Measurements from ENCODE around the gene KIRREL3.
"Not testable (repeated sequence)": the region's sequence is repeated elsewhere in the genome, so short reads cannot be mapped to it uniquely, and the experiment has no call there.

KIRREL3 gene

GRCh38 chr11:126409620-126409985 lies 591.0 kb downstream of the KIRREL3 start:
- DNase-seq, result peak; percentile 60

DNA sequence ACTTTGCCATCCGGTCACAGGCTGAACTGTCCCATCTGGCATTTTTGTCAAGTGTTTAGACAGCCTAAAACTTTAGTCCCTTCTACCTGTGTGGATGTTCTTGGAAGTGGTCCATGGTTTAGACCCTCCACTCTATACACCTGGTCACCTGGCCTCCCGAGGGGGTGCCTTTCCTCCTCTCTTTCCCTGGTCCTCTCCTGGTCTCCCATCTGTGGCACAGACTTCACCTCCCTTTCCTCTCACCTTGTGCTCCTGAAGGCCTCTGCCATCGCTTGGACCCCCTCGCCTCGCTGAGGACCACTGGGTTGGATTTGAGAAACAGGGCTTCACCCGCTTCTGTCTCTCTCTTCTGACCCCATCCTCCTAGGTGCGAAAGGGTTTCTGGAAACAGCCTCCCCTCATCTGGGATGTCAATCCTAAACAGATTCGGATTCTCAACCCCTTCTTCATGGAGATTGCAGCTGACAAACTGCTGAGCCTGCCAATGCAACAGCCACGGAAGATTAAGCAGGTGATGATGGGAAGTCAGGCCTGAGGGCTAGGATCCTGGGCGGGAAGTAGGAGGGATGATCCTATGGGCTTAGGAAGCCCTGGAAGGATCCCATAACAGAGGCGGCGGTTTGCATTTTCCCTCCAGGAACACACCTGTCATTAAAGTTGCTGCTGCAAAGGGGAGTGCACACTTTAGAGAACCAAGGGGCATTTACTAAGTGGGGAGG lies 591.5 kb downstream of the KIRREL3 start:
- DNase-seq, result no peak

- DNase-seq, result no peak
These were observed 592.1 kb downstream of the KIRREL3 start for GRCh38 chr11:126408496-126408895.

DNA sequence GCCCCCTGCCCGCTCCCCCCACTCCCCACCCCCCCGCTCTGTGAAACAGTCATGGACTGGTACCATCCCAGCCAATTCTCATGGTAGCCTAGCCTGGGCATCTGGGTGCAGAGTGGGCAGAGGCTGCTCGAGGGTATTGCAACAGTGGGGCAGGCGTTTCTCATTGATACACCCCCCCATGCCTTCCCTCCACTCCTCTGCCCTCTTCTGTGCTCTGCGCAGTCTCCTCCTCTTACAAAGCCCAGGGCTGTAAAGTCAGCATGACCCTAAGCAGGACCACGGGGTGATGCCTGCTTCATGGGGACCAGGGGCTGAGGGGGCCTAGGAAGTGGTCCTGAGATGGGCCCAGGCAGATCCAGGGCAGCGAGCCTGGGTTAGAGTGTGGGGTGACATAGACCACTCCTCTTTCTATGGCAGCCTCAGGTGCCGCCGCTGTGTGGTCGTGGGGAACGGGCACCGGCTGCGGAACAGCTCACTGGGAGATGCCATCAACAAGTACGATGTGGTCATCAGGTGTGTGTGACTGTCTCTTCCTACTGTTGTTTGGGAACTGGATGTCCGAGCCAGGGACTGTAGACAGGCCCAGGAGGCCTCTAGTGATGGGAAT lies 592.8 kb downstream of the KIRREL3 start:
- DNase-seq, result no peak

GRCh38 chr11:126407101-126407521 lies 593.5 kb downstream of the KIRREL3 start:
- no peak for DNase-seq

GRCh38 chr11:126406368-126406767 lies 594.2 kb downstream of the KIRREL3 start:
- no peak for DNase-seq

DNA sequence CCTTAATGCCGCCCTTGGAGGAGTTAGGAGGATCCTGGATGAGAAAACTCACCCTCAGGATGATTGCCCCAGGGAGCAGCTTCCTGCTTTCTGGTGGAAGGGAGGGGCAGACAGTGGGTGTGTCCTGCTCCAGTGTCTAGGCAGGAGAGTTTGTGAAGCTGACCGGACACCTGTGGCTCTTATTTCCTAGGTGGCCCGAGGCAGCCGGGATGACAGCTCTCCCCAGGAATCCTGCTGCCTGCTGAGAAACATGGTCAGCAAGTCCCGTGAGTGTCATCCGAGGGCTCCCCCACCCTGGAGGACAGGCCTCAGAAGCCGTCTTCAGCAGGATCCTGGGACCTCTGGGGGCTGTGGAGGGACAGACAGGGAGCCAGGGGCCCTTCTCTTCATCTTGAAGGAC lies 594.7 kb downstream of the KIRREL3 start:
- no peak for DNase-seq

GRCh38 chr11:126405374-126405773 lies 595.2 kb downstream of the KIRREL3 start:
- no peak for DNase-seq

DNA sequence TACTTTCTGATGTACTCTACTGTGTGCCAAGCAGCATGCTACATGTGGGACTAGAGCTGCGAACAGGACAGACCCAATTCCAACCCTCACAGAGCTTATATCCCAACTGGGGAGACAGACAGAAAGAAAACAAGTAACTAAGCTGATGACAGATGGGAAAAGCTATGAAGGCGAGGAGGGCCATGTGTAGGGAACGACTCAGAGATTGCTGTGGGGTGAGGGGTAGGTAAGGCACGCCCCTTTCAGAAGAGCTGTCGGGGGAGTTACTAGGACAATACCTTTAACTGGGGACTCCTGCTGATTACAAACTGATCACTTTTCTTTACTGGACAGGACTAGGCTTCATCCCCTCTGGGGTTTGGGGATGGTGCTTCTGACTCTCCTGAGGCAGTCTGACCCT lies 596.2 kb downstream of the KIRREL3 start:
- no peak for DNase-seq

DNA sequence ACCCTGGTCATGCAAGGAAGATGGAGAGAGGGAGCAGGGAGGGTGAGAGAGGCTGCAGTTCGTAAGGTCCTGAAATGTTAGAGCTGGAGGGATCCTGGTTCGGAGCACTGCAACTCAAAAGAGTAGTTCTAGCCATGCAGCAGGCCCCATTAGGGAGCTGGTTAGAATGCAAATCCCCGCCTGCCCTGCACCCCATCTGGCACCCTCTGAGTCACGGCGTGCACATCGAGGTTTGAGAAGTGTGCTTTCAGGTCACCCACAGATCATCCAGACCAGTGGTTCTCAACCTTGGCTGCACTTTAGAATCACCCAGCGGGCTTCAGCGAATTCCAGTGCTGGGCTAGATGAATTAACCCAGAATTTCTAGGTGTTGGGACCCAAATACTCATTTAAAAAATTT lies 596.9 kb downstream of the KIRREL3 start:
- no peak for DNase-seq

DNA sequence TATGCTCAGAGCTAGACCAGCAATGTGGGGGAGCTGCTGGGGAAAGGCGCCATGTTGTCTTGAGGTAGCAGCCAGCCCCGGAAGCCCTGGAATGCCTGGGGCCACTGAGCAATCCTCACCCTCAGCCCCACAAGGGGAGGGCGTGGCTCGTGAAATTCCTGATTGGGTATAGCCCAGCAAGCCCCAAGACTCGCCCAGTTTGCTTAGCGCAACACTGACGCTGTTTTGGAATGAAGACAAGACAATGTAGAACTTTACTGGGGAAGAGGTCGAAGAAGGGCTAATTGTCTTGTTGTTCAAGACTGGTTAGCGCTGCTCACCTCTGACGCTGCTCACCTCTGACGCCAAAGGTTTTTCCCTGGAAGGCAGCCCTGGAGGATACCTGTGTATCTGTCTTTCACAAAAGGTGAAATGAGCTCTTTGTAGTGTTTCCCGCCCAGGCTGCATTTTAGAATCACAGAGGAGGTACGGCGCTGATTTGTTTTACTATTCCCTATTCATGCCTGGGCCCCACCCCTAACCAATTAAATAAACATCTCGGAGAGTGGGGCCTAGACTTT lies 597.5 kb downstream of the KIRREL3 start:
- no peak for DNase-seq

DNA sequence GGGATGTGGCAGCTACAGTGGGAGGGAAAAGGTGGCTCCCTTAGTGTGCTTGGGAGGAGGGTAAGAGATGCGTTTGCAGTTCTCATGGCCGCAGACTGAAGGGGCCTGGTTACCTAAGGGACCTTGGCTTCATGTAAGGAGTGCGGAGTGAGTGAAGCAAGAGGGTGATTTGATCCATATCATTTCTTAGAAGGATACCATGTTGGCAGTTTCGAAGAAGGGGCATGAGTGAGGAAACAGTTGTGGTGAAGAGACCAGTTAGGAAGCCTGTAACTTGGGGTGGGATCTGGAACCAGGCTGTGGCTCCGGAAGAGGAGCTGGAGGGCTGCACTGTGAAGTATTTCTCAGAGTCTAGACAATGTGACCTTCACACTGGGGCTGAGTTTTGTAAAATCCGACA lies 600.1 kb downstream of the KIRREL3 start:
- peak; percentile 86 for DNase-seq

DNA sequence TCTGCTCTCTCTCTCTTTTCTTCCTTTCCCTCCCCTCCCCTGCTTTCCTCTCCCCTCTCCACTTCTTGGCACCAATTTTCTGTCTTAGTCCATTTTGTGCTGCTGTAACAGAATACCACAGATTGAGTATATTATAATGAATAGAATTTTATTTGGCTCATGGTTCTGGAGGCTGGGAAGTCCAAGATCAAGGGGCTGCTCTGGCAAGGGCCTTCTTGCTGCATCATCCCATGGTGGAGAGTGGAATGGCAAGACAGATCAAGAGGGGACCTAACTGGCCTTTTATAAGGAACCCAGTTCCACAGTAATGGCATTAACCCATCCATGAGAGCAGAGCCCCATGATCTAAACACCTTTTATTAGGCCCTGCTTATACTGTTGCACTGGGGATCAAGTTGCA lies 600.6 kb downstream of the KIRREL3 start:
- no peak for DNase-seq

- DNase-seq, result no peak
These were observed 601.8 kb downstream of the KIRREL3 start for GRCh38 chr11:126398721-126399120.

DNA sequence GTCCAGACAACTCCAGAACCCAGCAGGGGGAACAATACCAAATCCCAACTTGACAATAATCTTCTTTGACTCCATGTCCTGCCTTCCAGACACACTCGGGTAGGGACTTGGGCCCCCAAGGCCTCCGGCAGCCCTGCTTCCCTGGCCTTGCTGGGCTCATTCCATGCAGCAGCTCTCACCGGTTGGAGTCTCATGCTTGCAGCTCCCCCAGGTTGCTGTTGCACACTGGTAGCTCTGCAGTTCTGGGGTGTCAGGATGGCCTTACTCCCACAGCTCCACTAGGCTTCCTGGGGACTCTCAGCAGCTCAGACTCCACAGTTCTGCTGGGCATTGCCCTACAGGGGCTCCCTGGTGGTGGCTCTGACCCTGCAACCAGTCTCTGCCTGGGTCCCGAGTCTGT lies 602.3 kb downstream of the KIRREL3 start:
- no peak for DNase-seq

DNA sequence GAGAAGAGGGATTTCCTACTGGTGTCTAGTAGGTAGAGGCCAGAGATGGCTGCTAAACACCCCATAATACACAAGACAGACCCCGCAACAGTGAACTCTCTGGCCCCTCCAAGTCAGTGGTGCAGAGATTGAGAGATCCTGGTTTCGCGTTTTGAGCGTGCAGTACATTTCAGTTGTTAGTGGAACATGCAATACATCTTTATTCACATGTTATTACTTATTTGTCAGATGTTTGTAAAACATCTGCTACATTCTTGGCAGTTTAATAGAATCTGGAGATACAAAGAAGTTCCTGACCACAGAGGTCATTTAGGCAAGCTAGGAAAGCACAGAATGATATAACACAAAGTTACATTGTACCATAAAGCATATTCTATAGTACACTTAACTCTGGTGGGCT lies 603.6 kb downstream of the KIRREL3 start:
- no peak for DNase-seq

DNA sequence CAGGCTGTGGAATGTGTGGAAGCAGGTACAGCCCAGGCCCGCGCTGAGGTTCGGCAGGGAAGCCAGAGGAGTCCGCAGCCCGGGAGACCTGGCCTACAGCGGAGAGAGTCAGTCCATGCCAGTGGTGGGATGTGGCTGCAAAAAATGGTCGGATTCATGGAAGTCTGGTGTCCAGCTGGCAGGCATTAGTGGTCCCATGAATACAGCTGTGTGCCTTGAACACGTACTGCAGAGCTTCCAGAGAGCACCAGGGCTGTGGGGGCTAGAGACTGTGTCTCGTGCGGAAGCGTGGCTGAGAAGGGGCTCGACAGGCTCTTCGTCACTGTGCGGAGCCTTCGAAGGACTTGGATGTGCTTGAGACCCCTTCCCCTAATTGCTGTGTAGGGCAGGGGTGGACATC lies 604.3 kb downstream of the KIRREL3 start:
- DNase-seq, result not testable (repeated sequence)

DNA sequence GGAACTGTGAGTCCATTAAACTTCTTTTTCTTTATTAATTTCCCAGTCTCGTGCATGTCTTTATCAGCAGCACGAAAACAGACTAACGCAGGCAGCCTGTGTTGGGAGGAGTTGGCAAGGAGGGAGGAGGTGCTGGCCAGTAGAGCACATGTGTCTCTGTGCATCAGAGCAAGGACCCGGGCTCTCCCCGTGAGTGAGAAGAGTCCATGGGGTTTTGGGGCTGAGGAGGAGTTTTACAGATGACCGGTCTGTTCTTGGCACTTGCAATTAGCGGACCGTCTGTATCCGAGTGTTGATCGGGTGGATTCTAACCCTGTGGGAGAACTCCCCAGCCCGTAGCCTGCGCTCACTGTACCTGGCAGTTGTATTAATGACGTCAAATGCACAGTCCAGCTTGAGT lies 604.8 kb downstream of the KIRREL3 start:
- DNase-seq, result not testable (repeated sequence)

DNA sequence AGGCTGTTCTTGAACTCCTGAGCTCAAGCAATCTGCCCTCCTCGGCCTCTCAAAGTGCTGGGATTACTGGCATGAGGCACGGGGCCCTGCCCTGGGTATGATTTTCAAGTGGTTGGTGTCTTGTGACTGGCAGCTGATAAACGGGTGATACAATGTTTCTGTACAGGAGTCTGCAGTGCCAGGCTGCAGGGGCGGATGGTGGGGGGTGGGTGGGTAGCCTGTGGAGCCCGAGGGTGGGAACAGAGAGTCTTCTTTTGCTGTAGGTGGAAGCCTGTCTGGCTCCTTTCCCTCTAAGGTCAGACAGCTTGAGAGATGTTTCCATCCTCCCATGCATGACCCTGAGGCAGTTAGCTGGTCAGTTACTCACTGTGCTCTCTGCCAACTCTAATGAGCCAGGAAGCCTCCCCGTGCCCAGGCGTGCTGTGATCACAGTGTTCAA lies 605.9 kb downstream of the KIRREL3 start:
- DNase-seq, result peak; percentile 52

DNA sequence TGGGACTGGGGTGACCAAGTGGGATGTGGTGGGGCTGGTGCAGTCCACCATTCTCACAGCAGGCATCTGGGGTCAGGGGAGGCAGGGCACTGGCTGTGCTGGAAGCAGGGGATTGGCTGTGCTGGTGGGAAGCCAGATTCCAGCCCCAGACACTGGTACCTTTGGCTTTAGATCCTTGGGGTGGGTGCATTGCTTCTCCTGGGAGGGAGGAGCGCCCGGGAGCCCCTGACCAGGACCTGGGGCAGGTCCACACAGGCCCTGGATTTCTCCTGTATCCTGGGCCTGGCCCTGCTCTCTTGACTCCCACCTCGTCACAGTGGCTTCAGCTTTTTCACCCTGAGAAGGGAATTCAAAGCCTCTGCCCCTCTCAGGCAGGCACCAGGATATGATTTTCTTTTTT lies 606.5 kb downstream of the KIRREL3 start:
- no peak for DNase-seq

DNA sequence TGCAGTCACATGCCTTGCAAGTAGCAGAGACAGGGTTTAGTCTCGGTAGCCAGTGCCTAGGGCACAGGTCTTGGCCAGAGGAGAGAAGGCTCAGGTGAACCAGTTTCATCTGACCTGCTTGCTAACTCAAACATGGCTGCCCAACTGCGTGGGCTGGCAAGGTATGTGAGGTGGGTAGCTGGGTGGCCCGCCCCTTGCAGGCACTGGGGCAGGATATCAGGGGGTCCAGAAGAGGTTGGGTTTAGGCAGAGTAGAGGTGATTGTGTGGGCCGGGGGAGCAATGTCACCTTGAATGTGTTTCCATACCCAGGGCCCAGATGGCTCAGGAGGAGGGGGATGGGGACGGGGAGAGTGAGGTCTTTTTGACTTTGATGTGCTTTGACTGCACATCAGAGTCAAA lies 607.4 kb downstream of the KIRREL3 start:
- DNase-seq, result no peak

GRCh38 chr11:126392633-126393013 lies 607.9 kb downstream of the KIRREL3 start:
- DNase-seq, result peak; percentile 96

DNA sequence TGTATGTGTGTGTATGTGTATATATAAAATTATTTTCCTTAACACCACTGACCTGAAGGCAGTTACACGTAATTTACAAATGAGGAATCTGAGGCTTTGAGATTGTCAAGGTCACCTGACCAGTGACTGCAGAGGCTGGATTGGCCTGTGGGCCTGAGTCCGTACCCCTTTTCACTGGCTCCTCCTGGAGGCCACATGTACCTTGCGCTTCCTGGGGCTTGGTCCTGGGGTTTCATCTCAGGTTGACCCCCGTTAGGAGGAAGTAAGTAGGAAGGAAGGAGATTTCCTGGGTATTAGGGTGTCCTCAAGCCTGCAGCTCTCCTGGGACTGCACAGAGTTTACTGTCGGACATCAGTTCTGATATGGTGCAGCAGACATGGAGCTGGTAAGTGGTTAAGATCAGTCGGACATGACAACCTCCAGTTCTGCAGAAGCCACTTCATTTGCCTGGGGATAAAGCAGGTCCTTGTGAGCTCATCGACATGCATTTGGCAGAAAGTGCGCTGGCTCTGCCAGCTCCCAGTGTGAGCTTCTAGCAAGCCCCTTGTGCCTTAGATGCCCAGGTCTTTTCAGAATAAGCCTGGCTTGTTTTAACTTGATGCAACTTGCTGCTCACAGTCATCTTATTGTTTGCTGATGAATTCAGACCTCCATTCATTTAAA lies 608.5 kb downstream of the KIRREL3 start:
- DNase-seq, result peak; percentile 84

All from hematopoietic multipotent progenitor cell treated with erythropoietin and hydrocortisone succinate and interleukin-3 and kit ligand, for 4 days (in vitro differentiated cells).